GM18526 (cell line): ENCODE data around the gene C1orf174.

ENCODE experiments used
- POLR2A ChIP-seq: IDR thresholded peaks from 3 replicates; pipeline ENCODE4 v1.6.1; 2011; ENCODE audit not compliant: insufficient read length; ENCODE audit errors: extremely low read depth

C1orf174 gene

GRCh38 chr1:3883194-3883925, 16.7 kb downstream of the C1orf174 start:
- no peak for TF ChIP-seq POLR2A

- no peak for TF ChIP-seq POLR2A
These were observed 18.9 kb downstream of the C1orf174 start for GRCh38 chr1:3881193-3881480.

- no peak for TF ChIP-seq POLR2A
These were observed 19.5 kb downstream of the C1orf174 start for GRCh38 chr1:3880429-3881192.

- TF ChIP-seq POLR2A = no peak
These were observed 20.2 kb downstream of the C1orf174 start for GRCh38 chr1:3879787-3880428.

GRCh38 chr1:3879099-3879498, 21.0 kb downstream of the C1orf174 start:
- TF ChIP-seq POLR2A = no peak

- no peak for TF ChIP-seq POLR2A
These were observed 23.4 kb downstream of the C1orf174 start for GRCh38 chr1:3876716-3877115.

- no peak for TF ChIP-seq POLR2A
These were observed 25.3 kb downstream of the C1orf174 start for GRCh38 chr1:3874736-3875135.

- TF ChIP-seq POLR2A = no peak
These were observed 27.5 kb downstream of the C1orf174 start for GRCh38 chr1:3872546-3872945.

GRCh38 chr1:3871451-3871805, 28.6 kb downstream of the C1orf174 start:
- no peak for TF ChIP-seq POLR2A

- TF ChIP-seq POLR2A = no peak
These were observed 30.2 kb downstream of the C1orf174 start for GRCh38 chr1:3869751-3870301.

GRCh38 chr1:3868464-3869006, 31.5 kb downstream of the C1orf174 start:
- no peak for TF ChIP-seq POLR2A

GRCh38 chr1:3865606-3866160, 34.4 kb downstream of the C1orf174 start:
- TF ChIP-seq POLR2A = no peak

- no peak for TF ChIP-seq POLR2A
These were observed 35.2 kb downstream of the C1orf174 start for GRCh38 chr1:3864884-3865283.

- TF ChIP-seq POLR2A = no peak
These were observed 36.7 kb downstream of the C1orf174 start for GRCh38 chr1:3863231-3863935.

- no peak for TF ChIP-seq POLR2A
These were observed 41.7 kb downstream of the C1orf174 start for GRCh38 chr1:3858231-3858981.

- no peak for TF ChIP-seq POLR2A
These were observed 42.3 kb downstream of the C1orf174 start for GRCh38 chr1:3857791-3858129.
